ENCODE measurements around the gene CLEC19A.
A peak's percentile ranks its signal among the peaks of the same experiment; 100 is the strongest.

The CLEC19A gene

GRCh38 chr16:19285431-19285830 lies at the start of gene CLEC19A:
CLEC19A (plus strand) TSS chr16:19285731; CDS start chr16:19285852, 121 bp downstream.
- no peak for DNase-seq (ENCODE audit: low spot score)
- H3K27ac ChIP-seq: peak within 1 kb of the TSS; percentile 59; the same call in 1 of the 2 replicates
- ChIA-PET CTCF (interaction anchor here (0.5 kb wide), 1 partner anchor 246 kb away, joined by 7 read pairs; no protein-coding TSS in a partner anchor), POLR2A (ENCODE audit: low non-redundant PET) (no interaction called here)
- no peak for TF ChIP-seq CTCF (conservative IDR thresholded peaks at IDR 0.05; ENCODE audit: low read depth)

- TF ChIP-seq CTCF (conservative IDR thresholded peaks at IDR 0.05; ENCODE audit: low read depth): no peak
- no peak overlapping the region for H3K27ac ChIP-seq
- POLR2A ChIA-PET (ENCODE audit: low non-redundant PET): no interaction called here
- CTCF ChIA-PET: no interaction called here
- no peak for DNase-seq (ENCODE audit: low spot score)
Measured at GRCh38 chr16:19235886-19236285, 49.6 kb upstream of the CLEC19A start.

GRCh38 chr16:19236561-19237209 lies 48.8 kb upstream of the CLEC19A start:
- DNase-seq (ENCODE audit: low spot score): no peak
- no peak overlapping the region for H3K27ac ChIP-seq
- CTCF ChIA-PET: no interaction called here
- no peak for TF ChIP-seq CTCF (conservative IDR thresholded peaks at IDR 0.05; ENCODE audit: low read depth)
- POLR2A ChIA-PET (ENCODE audit: low non-redundant PET): no interaction called here

GRCh38 chr16:19238406-19238805 lies 47.1 kb upstream of the CLEC19A start:
- POLR2A ChIA-PET (ENCODE audit: low non-redundant PET): no interaction called here
- TF ChIP-seq CTCF (conservative IDR thresholded peaks at IDR 0.05; ENCODE audit: low read depth): no peak
- no peak for DNase-seq (ENCODE audit: low spot score)
- CTCF ChIA-PET: no interaction called here
- H3K27ac ChIP-seq: no peak overlapping the region

GRCh38 chr16:19239511-19240155 lies 45.9 kb upstream of the CLEC19A start:
- TF ChIP-seq CTCF (conservative IDR thresholded peaks at IDR 0.05; ENCODE audit: low read depth): no peak
- no peak for DNase-seq (ENCODE audit: low spot score)
- CTCF ChIA-PET: no interaction called here
- H3K27ac ChIP-seq: no peak overlapping the region
- POLR2A ChIA-PET (ENCODE audit: low non-redundant PET): no interaction called here

- ChIA-PET POLR2A (ENCODE audit: low non-redundant PET) (no interaction called here), CTCF (no interaction called here)
- no peak for DNase-seq (ENCODE audit: low spot score)
- no peak overlapping the region for H3K27ac ChIP-seq
- no peak for TF ChIP-seq CTCF (conservative IDR thresholded peaks at IDR 0.05; ENCODE audit: low read depth)
Measured at GRCh38 chr16:19240494-19240893, 45.0 kb upstream of the CLEC19A start.
